ENCODE data around the gene ZDHHC16. TPM values are rescaled to one million over a fixed set of nuclear protein-coding genes. Genes with fewer than 3 reads are reported as not detected.
A peak's percentile ranks its signal among the peaks of the same experiment; 100 is the strongest.

ZDHHC16 gene
- total RNA-seq, 1 experiment from 2014 or later = 25.5 TPM

DNA sequence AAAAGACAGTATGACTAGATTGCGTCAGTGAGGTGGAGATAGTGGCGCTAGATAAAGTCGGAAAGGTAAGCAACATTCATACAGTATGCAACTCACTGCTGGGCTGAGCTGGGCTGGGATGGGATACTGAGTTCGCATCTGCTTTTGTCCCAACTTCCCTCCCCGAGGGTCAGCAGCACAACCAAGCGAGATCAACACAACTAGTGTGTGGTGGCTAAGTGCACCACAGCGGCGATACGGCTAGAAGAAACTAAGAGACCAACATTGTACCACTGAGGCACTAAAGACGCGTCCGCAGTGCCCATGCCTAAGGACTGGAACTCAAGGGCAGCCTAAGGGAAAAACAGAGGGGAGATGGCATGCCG, 636 bp upstream of the ZDHHC16 start:
- no peaks in the 10 kb centered on the region for H4K20me1 ChIP-seq (ENCODE audit: insufficient read depth, low read depth, low read length)

DNA sequence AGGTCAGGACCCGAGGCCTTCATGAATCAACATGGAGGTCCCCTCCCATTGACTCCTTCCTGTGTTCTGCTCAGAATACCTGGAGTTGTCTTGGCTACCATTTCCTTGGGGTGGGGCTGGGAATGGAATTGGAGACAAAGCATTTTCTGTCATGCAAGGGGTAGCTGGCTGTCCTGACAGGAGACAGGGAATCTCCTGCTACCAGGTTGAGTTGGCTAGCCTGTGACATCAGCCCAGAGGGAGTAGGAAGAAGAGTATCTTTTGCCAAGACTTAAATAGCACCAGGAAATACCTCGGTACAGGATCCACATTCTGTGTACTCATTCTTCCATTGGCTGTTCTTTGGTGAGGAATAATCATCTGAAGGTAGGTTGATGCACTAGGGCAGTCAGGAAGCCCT, 4.9 kb downstream of the ZDHHC16 start:
- Histone ChIP-seq H2AFZ (ENCODE audit: low read length) (no peak overlapping the region), H4K20me1 (ENCODE audit: insufficient read depth, low read depth, low read length) (no peaks in the 10 kb centered on the region), H3K36me3 (ENCODE audit: insufficient read depth, low read length) (no peaks in the 10 kb centered on the region), H3K4me3 (ENCODE audit: low read length) (no peak overlapping the region), H3K9me3 (ENCODE audit: low read length) (no peaks in the 10 kb centered on the region), H3K79me2 (ENCODE audit: low read length) (peaks cover 25% of the 10 kb centered on the region), H3K4me2 (ENCODE audit: low read depth, low read length, poor library complexity, severe bottlenecking) (no peak overlapping the region), H3K9ac (ENCODE audit: low read length) (no peak overlapping the region), H3K9me2 (replicated peaks; ENCODE audit: insufficient read depth, low read length) (no peaks in the 10 kb centered on the region), H3K4me1 (ENCODE audit: low read length) (peaks cover 9% of the 10 kb centered on the region), H3K27ac (ENCODE audit: low read length) (no peak overlapping the region), H3K27me3 (ENCODE audit: low read length) (no peaks in the 10 kb centered on the region)
- no peak for DNase-seq

More for the DNA sequence above, 636 bp upstream of the ZDHHC16 start:
- Histone ChIP-seq H3K36me3 (ENCODE audit: insufficient read depth, low read length) (no peaks in the 10 kb centered on the region), H3K9me3 (ENCODE audit: low read length) (no peaks in the 10 kb centered on the region), H3K79me2 (ENCODE audit: low read length) (peaks cover 51% of the 10 kb centered on the region), H3K27ac (ENCODE audit: low read length) (no peak overlapping the region), H3K4me2 (ENCODE audit: low read depth, low read length, poor library complexity, severe bottlenecking) (peak overlapping the region; percentile 87), H2AFZ (ENCODE audit: low read length) (peak overlapping the region; percentile 81; the same call in 1 of the 2 replicates), H3K9ac (ENCODE audit: low read length) (peak overlapping the region; percentile 84), H3K27me3 (ENCODE audit: low read length) (no peaks in the 10 kb centered on the region), H3K4me3 (ENCODE audit: low read length) (peak overlapping the region; percentile 74), H3K9me2 (replicated peaks; ENCODE audit: insufficient read depth, low read length) (no peaks in the 10 kb centered on the region), H3K4me1 (ENCODE audit: low read length) (peaks cover 19% of the 10 kb centered on the region)
- DNase-seq = no peak

- no peak overlapping the region for H3K9ac ChIP-seq (ENCODE audit: low read length)
Measured at GRCh38 chr10:97451605-97452004, 5.6 kb downstream of the ZDHHC16 start.

DNA sequence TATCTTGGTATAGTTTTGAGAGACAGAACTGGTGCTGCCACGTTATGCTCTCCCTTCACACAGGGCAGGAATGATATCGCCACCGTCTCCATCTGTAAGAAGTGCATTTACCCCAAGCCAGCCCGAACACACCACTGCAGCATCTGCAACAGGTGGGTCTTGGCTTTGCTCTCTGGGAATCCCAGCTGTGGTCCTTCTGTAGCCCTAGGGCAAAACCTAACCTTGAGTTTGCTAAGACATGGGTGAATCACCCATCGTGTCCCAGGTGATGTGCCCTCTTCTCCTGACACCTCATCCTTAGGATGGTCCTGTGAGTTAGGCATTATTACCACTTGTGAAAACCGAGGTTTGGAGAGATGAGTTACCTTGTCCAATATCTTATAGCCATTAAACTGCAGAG, 6.4 kb downstream of the ZDHHC16 start:
- H3K9me3 ChIP-seq (ENCODE audit: low read length) = no peaks in the 10 kb centered on the region
- no peak overlapping the region for H3K27ac ChIP-seq (ENCODE audit: low read length)
- H3K4me2 ChIP-seq (ENCODE audit: low read depth, low read length, poor library complexity, severe bottlenecking) = no peak overlapping the region
- H3K27me3 ChIP-seq (ENCODE audit: low read length) = no peaks in the 10 kb centered on the region
- no peaks in the 10 kb centered on the region for H4K20me1 ChIP-seq (ENCODE audit: insufficient read depth, low read depth, low read length)
- no peak for DNase-seq
- no peak overlapping the region for H2AFZ ChIP-seq (ENCODE audit: low read length)
- no peak overlapping the region for H3K9ac ChIP-seq (ENCODE audit: low read length)
- H3K4me3 ChIP-seq (ENCODE audit: low read length) = no peak overlapping the region
- H3K79me2 ChIP-seq (ENCODE audit: low read length) = peaks cover 14% of the 10 kb centered on the region
- H3K4me1 ChIP-seq (ENCODE audit: low read length) = peaks cover 1% of the 10 kb centered on the region
- H3K36me3 ChIP-seq (ENCODE audit: insufficient read depth, low read length) = no peaks in the 10 kb centered on the region
- no peaks in the 10 kb centered on the region for H3K9me2 ChIP-seq (replicated peaks; ENCODE audit: insufficient read depth, low read length)

More at GRCh38 chr10:97451605-97452004, 5.6 kb downstream of the ZDHHC16 start:
- H3K27ac ChIP-seq (ENCODE audit: low read length) = no peak overlapping the region
- H3K79me2 ChIP-seq (ENCODE audit: low read length) = peaks cover 22% of the 10 kb centered on the region
- no peak for DNase-seq
- no peak overlapping the region for H3K4me2 ChIP-seq (ENCODE audit: low read depth, low read length, poor library complexity, severe bottlenecking)
- no peaks in the 10 kb centered on the region for H3K9me3 ChIP-seq (ENCODE audit: low read length)
- H3K36me3 ChIP-seq (ENCODE audit: insufficient read depth, low read length) = no peaks in the 10 kb centered on the region
- no peaks in the 10 kb centered on the region for H4K20me1 ChIP-seq (ENCODE audit: insufficient read depth, low read depth, low read length)
- no peak overlapping the region for H3K4me3 ChIP-seq (ENCODE audit: low read length)
- no peaks in the 10 kb centered on the region for H3K27me3 ChIP-seq (ENCODE audit: low read length)
- H3K4me1 ChIP-seq (ENCODE audit: low read length) = peaks cover 9% of the 10 kb centered on the region
- H3K9me2 ChIP-seq (replicated peaks; ENCODE audit: insufficient read depth, low read length) = no peaks in the 10 kb centered on the region
- no peak overlapping the region for H2AFZ ChIP-seq (ENCODE audit: low read length)

- Histone ChIP-seq H3K4me1 (ENCODE audit: low read length) (no peaks in the 10 kb centered on the region), H2AFZ (ENCODE audit: low read length) (no peak overlapping the region), H3K9me2 (replicated peaks; ENCODE audit: insufficient read depth, low read length) (no peaks in the 10 kb centered on the region), H4K20me1 (ENCODE audit: insufficient read depth, low read depth, low read length) (no peaks in the 10 kb centered on the region), H3K27me3 (ENCODE audit: low read length) (no peaks in the 10 kb centered on the region), H3K4me3 (ENCODE audit: low read length) (no peak overlapping the region), H3K79me2 (ENCODE audit: low read length) (no peaks in the 10 kb centered on the region), H3K36me3 (ENCODE audit: insufficient read depth, low read length) (peaks cover 5% of the 10 kb centered on the region; the same call in 1 of the 2 replicates), H3K4me2 (ENCODE audit: low read depth, low read length, poor library complexity, severe bottlenecking) (no peak overlapping the region), H3K9ac (ENCODE audit: low read length) (no peak overlapping the region), H3K9me3 (ENCODE audit: low read length) (no peaks in the 10 kb centered on the region), H3K27ac (ENCODE audit: low read length) (no peak overlapping the region)
- no peak for DNase-seq
Measured at GRCh38 chr10:97454330-97455036, 8.5 kb downstream of the ZDHHC16 start.

- H3K4me2 ChIP-seq (ENCODE audit: low read depth, low read length, poor library complexity, severe bottlenecking) = no peak overlapping the region
- H3K27me3 ChIP-seq (ENCODE audit: low read length) = no peaks in the 10 kb centered on the region
- H3K9me3 ChIP-seq (ENCODE audit: low read length) = no peaks in the 10 kb centered on the region
- no peak overlapping the region for H3K9ac ChIP-seq (ENCODE audit: low read length)
- no peaks in the 10 kb centered on the region for H4K20me1 ChIP-seq (ENCODE audit: insufficient read depth, low read depth, low read length)
- peaks cover 5% of the 10 kb centered on the region; the same call in 1 of the 2 replicates for H3K36me3 ChIP-seq (ENCODE audit: insufficient read depth, low read length)
- H2AFZ ChIP-seq (ENCODE audit: low read length) = no peak overlapping the region
- H3K79me2 ChIP-seq (ENCODE audit: low read length) = no peaks in the 10 kb centered on the region
- no peak for DNase-seq
- no peaks in the 10 kb centered on the region for H3K9me2 ChIP-seq (replicated peaks; ENCODE audit: insufficient read depth, low read length)
- no peak overlapping the region for H3K27ac ChIP-seq (ENCODE audit: low read length)
- no peaks in the 10 kb centered on the region for H3K4me1 ChIP-seq (ENCODE audit: low read length)
- H3K4me3 ChIP-seq (ENCODE audit: low read length) = no peak overlapping the region
Measured at GRCh38 chr10:97456034-97456685, 10.2 kb downstream of the ZDHHC16 start.

- H3K9me3 ChIP-seq (ENCODE audit: low read length) = no peaks in the 10 kb centered on the region
- H3K4me3 ChIP-seq (ENCODE audit: low read length) = no peak overlapping the region
- no peak for DNase-seq
- H3K79me2 ChIP-seq (ENCODE audit: low read length) = no peaks in the 10 kb centered on the region
- no peaks in the 10 kb centered on the region for H3K9me2 ChIP-seq (replicated peaks; ENCODE audit: insufficient read depth, low read length)
- H3K4me1 ChIP-seq (ENCODE audit: low read length) = no peaks in the 10 kb centered on the region
- no peak overlapping the region for H3K9ac ChIP-seq (ENCODE audit: low read length)
- no peak overlapping the region for H2AFZ ChIP-seq (ENCODE audit: low read length)
- no peak overlapping the region for H3K27ac ChIP-seq (ENCODE audit: low read length)
- H4K20me1 ChIP-seq (ENCODE audit: insufficient read depth, low read depth, low read length) = no peaks in the 10 kb centered on the region
- peaks cover 5% of the 10 kb centered on the region; the same call in 1 of the 2 replicates for H3K36me3 ChIP-seq (ENCODE audit: insufficient read depth, low read length)
- no peak overlapping the region for H3K4me2 ChIP-seq (ENCODE audit: low read depth, low read length, poor library complexity, severe bottlenecking)
- H3K27me3 ChIP-seq (ENCODE audit: low read length) = no peaks in the 10 kb centered on the region
Measured at GRCh38 chr10:97456686-97457065, 10.7 kb downstream of the ZDHHC16 start.

DNA sequence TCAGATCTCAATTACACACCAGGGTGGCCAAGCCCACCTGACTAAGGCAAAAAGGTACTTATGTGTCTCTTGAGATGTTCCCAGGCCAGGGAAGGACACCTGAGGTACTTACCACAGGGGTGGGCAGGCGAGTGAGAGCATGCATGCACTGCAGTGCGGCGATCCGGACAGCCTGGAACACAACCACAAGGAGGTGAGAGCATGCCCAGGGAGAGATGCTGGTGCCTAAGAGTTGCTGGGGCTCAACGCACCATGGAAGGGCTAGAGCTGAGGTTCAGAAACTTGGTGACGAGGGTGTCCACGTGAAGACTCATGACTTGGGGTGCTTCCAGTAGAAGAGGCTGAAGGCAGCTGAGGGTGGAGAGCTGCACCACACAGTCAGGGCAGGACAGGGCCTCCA, 13.1 kb downstream of the ZDHHC16 start:
- no peaks in the 10 kb centered on the region for H3K9me3 ChIP-seq (ENCODE audit: low read length)
- H3K36me3 ChIP-seq (ENCODE audit: insufficient read depth, low read length) = peaks cover 13% of the 10 kb centered on the region; the same call in 1 of the 2 replicates
- no peaks in the 10 kb centered on the region for H4K20me1 ChIP-seq (ENCODE audit: insufficient read depth, low read depth, low read length)
- H3K4me3 ChIP-seq (ENCODE audit: low read length) = no peak overlapping the region
- no peaks in the 10 kb centered on the region for H3K79me2 ChIP-seq (ENCODE audit: low read length)
- no peaks in the 10 kb centered on the region for H3K27me3 ChIP-seq (ENCODE audit: low read length)
- DNase-seq = no peak
- no peaks in the 10 kb centered on the region for H3K9me2 ChIP-seq (replicated peaks; ENCODE audit: insufficient read depth, low read length)
- no peak overlapping the region for H3K9ac ChIP-seq (ENCODE audit: low read length)
- no peak overlapping the region for H3K27ac ChIP-seq (ENCODE audit: low read length)
- no peak overlapping the region for H2AFZ ChIP-seq (ENCODE audit: low read length)
- no peaks in the 10 kb centered on the region for H3K4me1 ChIP-seq (ENCODE audit: low read length)
- no peak overlapping the region for H3K4me2 ChIP-seq (ENCODE audit: low read depth, low read length, poor library complexity, severe bottlenecking)

All from Karpas-422 (cell line).